M059J (cell line): ENCODE results near the gene FGD1. TPM values are rescaled to one million over a fixed set of nuclear protein-coding genes. Genes with fewer than 3 reads are reported as not detected.
"Not testable (repeated sequence)": the region's sequence is repeated elsewhere in the genome, so short reads cannot be mapped to it uniquely, and the experiment has no call there.

ENCODE experiments used
- DNase-seq: peaks from one replicate; pipeline ENCODE4 v3.0.0-alpha.2; 2012; ENCODE audit warnings: low read depth
- total RNA-seq: library from RNA; depleted of rRNA; stranded (reverse); fragments of >200 nt; shearing (Covaris generic); gene quantifications from 2 replicates; pipeline ENCODE4 v1.2.3, GENCODE V29; 2014; rRNA removed

The FGD1 gene
- 5.6 and 10.4 TPM in 2 replicates for total RNA-seq

DNA sequence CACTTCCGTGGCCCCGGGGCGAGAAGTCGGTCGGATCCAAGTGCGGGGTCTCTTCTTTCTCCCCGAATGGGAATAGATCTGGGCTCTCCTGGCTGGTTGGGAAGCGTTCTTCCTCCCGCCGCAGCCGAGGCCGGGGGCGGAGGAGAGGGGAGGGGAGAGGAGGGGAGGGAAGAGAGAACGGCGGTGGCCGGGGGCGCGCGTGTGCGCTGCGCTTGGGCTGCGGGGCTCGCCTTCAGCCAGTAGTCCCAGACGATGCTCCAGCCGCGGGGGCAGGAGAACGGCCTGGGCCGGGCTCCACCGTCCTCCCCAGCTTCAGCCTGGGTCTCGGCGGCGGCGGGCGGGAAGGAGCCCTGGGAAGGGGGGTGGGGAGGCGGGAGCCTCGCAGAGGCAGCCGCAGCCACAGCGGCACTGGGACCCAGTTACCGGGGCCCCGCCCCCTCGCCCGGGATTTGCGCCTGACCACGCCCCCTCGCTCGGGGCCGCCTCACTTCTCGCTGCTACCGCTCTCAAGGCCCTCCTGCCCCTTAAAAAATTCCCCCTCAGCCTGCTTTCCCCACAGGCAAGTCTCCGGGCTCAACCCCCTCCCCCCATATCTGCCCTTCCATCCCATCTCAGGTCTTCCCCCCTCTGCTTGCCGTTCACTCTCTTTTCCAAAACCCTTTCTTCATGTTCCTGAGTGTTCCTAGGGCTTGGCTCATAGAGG lies at the start of gene FGD1:
TSS of gene FGD1 (minus strand) at position 421 of the 703 bp plus-strand sequence. CDS start 802 bp downstream, outside the sequence.
- peak; percentile 59 for DNase-seq

DNA sequence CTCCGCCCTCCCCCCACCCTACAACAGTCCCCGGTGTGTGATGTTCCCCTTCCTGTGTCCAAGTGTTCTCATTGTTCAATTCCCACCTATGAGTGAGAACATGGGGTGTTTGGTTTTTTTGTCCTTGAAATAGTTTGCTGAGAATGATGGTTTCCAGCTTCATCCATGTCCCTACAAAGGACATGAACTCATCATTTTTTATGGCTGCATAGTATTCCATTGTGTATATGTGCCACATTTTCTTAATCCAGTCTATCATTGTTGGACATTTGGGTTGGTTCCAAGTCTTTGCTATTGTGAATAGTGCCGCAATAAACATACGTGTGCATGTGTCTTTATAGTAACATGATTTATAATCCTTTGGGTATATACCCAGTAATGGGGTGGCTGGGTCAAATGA lies 46.2 kb upstream of the FGD1 start:
- DNase-seq = not testable (repeated sequence)

DNA sequence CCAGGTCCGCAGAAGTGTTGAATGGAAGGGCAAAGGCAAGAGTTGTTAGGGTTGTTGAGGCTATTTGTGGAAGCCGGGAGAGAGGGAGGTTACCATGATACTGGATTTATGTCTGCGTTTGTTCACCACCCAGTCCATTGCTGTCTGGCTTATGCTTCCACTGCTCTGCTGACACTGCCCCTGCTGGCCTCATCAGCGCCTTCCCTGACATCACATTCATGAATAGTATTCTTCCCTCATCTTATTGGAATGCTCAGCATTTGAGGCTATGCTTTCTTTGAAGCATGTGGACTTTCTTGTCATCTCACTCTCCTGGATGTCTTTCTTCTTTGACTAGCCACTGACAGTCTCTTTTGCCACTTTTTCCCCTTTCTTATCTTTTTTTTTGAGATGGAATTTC lies 44.3 kb upstream of the FGD1 start:
- DNase-seq = peak; percentile 10

DNA sequence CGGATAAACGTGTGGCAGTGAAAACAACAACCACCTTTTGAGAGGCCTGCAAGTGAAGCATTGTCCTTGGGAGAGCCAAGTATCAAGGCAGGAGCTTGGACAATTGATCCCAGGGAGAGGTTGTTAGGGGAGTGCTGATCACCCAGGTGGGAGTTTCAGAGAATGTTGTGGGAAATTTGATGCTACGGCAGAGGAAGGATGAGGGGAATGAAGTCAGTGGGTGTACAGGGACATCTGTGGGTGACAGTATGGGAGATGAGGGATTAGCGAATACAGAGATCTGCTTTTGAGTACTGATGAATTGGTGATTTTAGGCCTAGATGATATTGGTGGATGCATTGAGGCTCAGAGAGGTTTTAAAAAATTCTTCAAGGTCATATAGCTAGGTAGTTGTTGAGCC lies 38.2 kb upstream of the FGD1 start:
- DNase-seq = no peak

DNA sequence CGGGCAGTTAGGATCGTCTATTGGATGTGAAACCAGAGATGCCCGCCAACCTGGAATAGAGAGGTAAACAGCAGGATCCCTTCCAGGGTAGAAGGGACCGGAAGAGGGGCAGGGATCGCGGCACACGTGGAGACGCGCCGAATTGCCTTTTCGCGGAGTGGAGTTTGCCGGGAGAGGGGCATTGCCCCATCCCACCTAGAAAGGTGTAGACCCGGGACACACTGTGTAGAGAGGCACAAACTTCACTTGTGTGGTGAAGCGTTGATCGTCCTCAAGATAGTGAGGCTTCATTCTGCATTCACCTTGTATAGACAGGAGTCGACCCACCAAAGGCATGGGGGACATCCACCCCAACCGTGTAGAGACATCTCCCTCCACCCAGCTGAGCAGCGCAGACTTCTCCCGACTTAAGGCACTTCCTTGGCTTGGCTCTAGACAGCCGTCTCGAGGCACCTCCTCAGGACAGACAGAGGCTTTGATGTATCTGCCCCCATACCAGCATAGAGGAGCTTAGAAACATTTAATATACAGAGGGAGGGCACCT lies 34.4 kb upstream of the FGD1 start:
- DNase-seq = peak; percentile 2

DNA sequence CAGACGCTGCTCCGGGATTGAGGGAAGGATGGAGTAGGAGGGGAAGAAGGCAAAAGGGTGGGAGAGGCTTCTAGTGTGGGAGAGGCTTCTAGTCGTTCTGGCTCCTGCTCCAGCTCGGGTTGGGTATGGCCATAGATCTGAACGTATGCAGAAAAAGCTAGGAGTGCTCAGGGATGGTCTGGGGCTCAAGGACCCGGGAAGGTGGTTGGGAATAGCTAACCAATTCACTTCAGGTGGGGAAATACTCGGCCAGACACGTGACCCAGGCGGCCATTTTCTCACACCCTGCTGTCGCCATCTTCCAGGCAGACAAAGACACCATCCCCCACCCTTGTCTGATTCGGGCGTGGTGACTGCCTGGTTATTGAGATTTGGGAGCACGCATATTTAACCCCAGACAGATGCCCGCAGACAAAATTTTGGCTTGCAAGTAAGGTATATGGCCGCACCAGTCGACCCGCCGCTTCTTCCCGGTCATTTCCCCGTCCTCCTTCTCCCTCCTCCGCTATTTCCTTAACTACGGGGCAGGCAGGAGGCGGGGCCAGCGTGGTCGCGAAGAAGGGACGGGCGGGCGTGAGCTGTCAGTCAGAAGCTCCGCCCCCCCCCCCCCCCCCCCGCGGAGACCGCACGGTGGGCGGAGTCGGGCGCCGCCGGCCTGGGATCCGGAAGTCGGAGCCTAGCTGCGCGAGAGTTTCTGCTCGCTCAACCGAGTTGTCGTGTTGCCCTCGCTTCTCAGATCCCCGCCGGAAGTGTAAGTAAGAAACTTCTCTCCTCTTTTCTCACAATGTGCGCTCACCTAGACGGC lies 33.7 kb upstream of the FGD1 start, which contains the start of gene GNL3L:
TSS of gene GNL3L (plus strand) at position 668 of the 805 bp plus-strand sequence. CDS start 2,348 bp downstream, outside the sequence.
- DNase-seq = peak; percentile 87

DNA sequence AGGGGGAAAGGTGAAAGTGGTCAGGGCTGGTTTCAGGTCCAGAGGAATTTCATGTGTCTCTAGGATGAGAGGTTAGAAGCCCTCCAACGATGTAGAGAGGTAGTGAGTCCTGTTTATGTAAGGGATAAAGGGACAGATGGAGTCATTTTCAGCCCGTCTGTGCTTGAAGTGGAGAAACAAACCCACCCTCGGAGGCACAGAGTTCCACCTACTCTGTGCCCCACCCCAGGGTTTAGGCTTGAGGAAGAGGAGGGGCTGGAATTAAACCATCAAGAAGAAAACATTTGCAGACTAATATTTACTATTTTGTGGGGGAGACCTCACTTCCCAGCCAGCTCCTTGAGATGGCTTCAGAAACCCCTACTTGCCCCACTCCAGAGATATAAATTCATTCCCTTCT lies 33.1 kb upstream of the FGD1 start:
- DNase-seq = no peak

DNA sequence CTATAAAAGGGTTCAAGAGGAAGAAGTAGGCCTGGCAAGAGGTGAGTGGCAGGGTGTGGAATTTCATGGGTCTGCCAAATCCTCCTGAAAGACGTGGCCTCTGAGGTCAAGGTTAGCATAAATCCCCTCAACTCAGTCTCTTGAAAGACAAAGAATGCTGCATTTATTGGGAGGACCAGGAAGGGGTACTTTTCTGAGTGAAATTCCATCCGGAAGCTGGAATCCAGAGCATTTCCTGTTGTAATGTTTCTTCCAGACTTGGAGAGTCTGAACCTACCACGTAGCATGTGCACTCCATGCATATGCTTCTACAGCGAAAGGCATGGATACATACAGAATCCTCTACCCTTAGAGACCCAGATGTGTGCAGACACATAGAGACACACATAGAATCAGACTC lies 13.4 kb upstream of the FGD1 start:
- peak; percentile 14 for DNase-seq

DNA sequence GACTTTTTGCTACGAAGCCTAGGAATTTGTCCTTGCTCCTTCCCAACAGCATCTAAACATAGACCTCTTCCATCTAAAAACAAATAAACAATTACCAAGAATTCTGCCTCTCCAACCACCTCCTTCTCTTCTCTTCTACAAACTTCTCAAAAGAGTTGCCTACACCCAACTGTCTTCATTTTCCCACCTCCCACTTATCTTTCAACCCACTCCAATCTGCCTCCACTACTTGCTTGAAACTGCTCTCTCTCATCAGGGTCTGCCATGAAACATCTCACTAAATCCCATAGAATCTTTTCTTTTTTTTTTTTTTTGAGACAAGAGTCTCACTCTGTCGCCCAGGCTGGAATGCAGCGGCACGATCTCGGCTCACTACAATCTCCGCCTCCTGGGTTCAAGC lies 902 bp upstream of the FGD1 start:
- no peak for DNase-seq

DNA sequence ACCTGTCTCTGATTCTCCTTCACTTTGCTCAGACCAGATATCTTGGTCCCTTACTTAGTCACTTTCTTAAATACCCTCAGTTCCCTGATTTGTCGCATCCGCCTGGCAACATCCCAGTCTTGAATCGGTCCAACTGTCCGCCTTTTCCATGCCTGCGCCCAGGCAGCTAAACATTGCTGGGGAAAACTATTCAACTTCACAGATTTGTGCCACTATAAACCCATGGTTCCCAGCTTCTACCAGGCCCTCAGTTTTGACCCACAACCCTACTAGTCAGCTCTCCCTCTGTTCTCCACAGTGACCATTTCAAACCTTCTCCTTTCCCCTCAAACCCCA lies 451 bp upstream of the FGD1 start:
- DNase-seq = no peak

DNA sequence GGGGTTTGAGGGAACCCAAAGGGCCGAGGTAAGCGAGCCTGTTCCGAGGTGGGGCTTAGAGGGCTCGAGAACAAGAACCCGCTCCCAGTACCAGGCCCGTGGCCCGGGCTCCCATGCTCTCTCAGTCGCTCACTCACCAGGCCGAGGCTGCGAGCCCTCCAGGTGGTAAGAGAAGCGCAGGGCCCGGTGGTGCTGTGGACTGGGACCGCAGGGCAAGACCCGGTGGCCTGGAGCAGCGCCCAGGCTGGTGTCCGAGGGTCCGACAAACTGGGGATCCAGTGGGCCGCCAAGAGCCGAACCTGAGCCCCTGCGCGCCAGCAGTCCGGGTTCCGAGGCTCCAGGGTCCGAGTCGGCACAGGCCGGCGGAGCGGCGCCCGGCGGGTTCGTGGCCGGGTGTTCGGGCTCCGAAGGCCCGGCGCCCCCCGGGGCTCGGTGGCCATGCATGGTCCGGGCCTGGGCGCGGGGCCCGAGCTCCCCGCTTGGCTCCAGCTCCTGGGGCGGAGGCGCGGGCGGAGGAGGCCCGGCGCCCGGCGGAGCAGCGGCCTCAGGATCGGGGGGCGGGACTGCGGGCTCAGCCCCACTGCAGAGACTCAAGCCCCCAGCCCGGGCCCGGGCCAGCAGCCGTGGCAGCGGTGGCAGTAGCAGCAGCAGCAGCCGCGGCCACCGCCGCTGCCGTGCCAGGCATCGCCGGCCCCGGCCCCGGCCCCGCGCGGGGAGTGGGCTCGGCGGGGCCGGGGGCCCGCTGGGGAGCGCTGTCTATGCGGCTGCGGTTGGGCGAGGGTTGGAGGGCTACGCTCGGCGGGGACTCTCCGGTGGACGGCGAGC lies 833 bp downstream of the FGD1 start:
- DNase-seq = peak; percentile 47

DNA sequence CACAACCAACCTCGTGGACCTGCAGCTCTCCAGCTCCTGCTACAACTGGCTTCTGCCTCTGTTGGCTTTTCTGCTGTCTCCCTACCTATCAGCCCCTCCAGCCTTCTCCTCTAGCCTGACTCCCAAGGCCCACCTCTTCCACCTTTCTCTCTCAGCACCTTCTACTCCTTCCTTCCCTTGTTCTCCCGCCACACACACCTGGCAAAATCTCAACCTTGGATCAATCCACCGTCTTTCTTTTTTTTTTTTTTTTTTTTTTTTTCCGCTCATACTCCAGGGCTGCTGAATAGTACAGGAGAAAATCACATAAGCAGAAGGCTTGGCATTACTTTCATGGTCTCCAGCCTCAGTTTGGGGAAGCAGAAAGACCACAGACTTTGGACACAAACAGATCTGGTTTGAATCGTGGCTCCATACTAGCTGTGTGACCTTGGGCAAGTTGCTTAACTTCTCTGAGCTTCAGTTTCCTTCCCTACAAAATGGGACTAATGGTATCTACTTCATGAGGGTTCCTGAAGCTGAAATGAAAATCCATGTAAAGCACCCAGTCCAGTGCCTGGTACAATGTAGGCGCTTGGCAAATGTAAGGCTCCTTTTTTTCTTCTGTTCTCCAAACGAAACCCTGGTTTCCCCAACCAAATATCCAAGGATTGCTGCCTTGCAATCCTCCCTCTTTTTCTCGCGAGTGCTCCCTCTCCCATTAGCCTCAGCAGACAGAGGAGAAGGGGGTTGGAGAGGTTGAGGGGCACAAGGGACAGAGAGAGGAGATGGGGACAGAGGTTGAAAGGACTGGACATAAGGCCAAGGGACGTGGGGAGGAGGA lies 1.7 kb downstream of the FGD1 start:
- DNase-seq = no peak

DNA sequence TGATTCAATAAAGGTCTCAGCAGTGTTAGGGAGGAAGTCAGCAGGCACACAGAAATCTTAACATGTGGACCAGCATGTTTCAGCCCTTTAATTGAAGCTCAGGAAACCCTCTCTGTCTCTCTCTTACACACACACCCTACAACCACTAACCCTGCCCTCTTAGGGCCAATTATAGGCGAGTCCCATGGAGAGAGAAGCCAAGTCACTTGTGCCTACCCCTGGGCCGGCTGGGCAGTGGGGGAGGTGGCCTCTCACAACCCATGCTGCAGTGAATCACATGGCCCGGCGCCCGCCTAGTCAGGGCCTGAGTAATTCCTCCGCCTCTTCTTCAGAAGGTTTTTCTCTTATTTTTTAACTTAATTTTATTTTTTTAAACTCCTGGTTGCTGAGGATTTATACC lies 3.7 kb downstream of the FGD1 start:
- DNase-seq = peak; percentile 60

DNA sequence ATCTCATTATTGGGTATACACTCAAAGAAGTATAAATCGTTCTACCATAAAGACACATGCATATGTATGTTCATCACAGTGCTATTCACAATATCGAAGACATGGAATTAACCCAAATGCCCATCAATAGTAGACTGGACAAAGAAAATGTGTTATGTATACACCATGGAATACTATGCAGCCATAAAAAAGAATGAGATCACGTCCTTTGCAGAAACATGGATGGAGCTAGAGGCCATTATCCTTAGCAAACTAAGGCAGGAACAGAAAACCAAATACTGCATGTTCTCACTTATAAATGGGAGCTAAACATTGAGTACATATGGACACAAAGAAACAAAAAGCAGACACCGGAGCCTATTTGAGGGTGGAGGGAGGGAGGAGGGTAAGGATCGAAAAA lies 6.2 kb downstream of the FGD1 start:
- DNase-seq = not testable (repeated sequence)

DNA sequence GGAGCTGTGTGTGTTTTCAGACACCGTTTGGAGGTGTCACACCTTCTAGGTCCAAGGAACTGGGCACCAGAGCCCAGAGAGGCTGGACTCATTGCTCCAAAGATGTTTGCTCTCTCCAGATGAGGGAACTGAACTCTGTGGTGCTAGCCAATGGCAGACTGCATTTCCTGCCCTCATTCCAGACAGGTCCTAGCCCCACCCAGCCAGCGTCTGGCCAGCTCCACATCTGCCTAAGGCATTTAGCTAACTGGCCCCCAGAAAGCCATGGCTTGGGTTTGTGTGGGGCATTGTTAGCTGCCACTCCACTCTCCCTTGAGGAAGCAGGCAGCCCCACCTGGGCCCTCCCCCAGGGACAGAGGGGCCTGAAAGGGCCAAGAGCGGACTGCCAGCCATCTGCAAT lies 11.4 kb downstream of the FGD1 start:
- DNase-seq = no peak

DNA sequence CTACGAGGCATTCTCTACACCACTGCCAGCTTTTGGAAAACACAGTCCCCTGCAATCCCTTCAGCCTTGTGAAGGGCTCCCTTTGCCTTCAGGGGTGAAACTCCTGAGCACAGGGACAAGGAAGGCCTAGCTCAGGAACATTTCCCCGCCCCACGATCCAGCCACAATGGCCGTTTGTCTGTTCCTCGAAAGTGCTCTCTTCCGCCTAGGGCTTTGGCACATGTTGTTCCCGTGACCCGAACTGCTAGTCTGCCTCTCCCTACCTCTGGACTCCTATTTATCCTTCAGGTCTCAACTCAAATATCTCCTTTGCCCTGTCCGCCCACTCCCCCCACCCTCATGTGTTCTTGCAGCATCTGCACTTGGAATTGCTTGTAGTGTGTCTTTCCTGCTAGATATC lies 12.1 kb downstream of the FGD1 start:
- DNase-seq = no peak

DNA sequence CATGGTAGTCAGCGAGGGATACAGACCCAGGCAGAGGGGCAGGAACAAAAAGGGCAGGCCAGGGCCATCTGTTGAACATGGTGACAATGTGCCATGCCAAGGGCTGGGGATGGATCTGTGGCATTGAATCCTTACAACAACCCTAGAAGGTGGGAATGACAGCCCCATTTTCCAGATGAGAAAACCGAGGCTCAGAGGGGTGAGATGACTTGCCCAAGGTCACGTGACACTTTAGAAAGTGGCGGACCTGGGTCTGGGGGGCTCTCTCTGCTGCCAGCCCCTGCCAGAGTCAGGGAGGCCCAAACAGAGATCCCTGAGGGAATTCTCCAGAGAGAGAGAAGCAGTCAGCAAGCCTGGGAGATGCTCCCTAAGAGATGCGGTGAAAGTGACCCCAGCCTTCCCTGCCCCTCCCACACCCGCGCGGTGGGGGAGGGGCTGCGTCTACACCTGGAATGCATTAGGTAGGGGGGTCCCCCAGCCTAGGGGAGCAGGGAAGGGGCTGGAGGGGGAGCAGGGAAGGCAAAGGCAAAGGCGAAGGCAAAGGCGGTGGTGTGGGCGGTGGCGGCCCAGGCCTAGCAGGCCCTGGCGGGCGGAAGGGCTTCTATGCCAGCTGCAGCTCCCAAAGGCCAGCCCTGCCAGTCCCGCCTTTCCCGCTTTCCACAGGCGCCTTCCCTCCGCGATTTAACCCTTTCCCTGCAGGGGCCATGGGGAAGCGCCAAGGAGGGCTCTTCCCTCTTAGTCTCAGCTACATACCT lies 13.0 kb downstream of the FGD1 start:
- no peak for DNase-seq

DNA sequence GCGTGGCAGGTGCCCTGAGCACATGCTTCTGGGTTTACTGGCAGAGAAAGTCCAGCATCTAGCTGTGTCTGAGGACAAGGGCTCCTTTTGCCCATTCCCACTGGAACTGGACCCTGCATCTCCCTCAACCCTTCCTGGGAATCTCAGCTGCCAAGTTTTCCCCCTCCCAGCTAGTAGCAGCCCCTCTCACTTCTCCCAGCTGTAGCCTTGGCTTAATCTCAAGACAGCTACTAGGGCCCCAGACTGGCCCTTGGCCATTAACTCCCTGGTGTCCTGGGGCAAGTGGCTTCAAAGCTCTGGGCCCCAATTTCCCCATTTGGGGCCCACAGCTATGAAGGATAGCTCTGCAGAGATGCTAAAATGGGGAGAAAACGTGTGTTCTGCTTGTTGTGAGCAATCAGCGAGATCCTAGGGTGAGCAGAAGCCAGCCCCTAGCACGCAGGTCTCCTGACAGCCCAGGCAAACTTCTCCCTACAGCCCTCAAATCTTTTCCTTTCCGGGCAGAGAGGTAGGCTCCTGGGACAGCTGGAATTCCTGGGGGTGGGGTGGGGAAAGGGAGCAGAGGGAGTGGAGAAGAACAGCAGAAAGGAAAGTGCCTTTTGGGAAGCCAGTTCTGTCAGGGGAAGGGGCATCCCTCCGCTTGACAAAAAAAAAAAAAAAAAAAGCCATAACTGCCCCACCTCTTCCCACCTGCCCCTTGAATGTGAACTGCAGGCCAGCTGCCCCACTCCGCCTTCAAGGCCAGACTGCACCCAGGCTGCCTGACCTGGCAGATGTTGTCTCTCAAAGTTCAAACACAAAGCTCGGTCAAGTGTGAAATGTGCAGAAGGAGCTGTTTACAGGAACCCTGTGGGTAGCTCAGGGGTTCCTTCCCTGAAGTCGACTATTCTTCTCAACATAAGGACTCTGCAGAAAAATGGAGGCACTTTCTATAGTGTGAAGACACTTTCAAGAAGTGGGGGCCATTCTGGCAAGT lies 16.6 kb downstream of the FGD1 start:
- peak; percentile 7 for DNase-seq
